K562 (cell line): ENCODE measurements around the gene TRMT2A. TPM values are rescaled to one million over a fixed set of nuclear protein-coding genes. Genes with fewer than 3 reads are reported as not detected.

Source experiments
- BRCA1 ChIP-seq, 2 experiments: fragments of 450-650 bp in 1 of 2; sonication (generic) in 1 of 2; formaldehyde crosslinking in 1 of 2; IDR thresholded peaks; 2 replicates each; pipeline versions ENCODE4 v1.5.0 to v1.6.1; 2017 to 2020; ENCODE audit warnings: mild to moderate bottlenecking in 1 of 2, missing genetic modification reagents in 1 of 2
- CSDE1 ChIP-seq, 2 experiments: fragments of 450-650 bp; IDR thresholded peaks; 2 replicates each; pipeline ENCODE4 v1.6.1; 2016; ENCODE audit warnings: mild to moderate bottlenecking in 1 of 2
- DIDO1 ChIP-seq: fragments of 450-650 bp; IDR thresholded peaks from 2 replicates; pipeline ENCODE4 v1.6.1; 2016; ENCODE audit warnings: low read depth, missing biosample characterization, missing genetic modification characterization
- GTF2E2 ChIP-seq: fragments of 200-800 bp; sonication (Bioruptor generic); IDR thresholded peaks from 2 replicates; pipeline ENCODE4 v1.6.1; 2016; ENCODE audit warnings: missing genetic modification characterization, missing compliant biosample characterization
- HDAC1 ChIP-seq, 2 experiments: fragments of 450-650 bp; IDR thresholded peaks; 2 replicates each; pipeline ENCODE4 v1.6.1; 2016 to 2017; ENCODE audit warnings: inconsistent platforms in 1 of 2, mild to moderate bottlenecking in 1 of 2, moderate library complexity in 1 of 2
- HLTF ChIP-seq: fragments of 450-650 bp; IDR thresholded peaks from 2 replicates; pipeline ENCODE4 v1.6.1; 2016
- MCM3 ChIP-seq: fragments of 450-650 bp; IDR thresholded peaks from 2 replicates; pipeline ENCODE4 v1.6.1; 2016
- NONO ChIP-seq, 2 experiments: fragments of 200-400 bp in 1 of 2; fragments of 450-650 bp in 1 of 2; formaldehyde crosslinking in 1 of 2; IDR thresholded peaks; 2 replicates each; pipeline ENCODE4 v1.6.1; 2017; ENCODE audit warnings: low read depth in 2 of 2, mild to moderate bottlenecking in 2 of 2, moderate library complexity in 2 of 2, low read length in 1 of 2
- POLR2AphosphoS5 ChIP-seq: IDR thresholded peaks from 2 replicates; pipeline ENCODE4 v1.6.1; 2011; ENCODE audit warnings: mild to moderate bottlenecking, low read depth, low read length, moderate library complexity; ENCODE audit not compliant: control insufficient read depth, insufficient read depth
- SIN3B ChIP-seq: fragments of 450-650 bp; IDR thresholded peaks from 2 replicates; pipeline ENCODE4 v1.6.1; 2017; ENCODE audit warnings: low read depth, mild to moderate bottlenecking, moderate library complexity
- SMAD4 ChIP-seq: fragments of 250-450 bp; sonication (Bioruptor Pico); conservative IDR thresholded peaks from 2 replicates; pipeline ENCODE4 v1.8.0; 2021; ENCODE audit warnings: inconsistent platforms, mild to moderate bottlenecking, moderate library complexity
- STAT5B ChIP-seq: fragments of 250-450 bp; sonication (Bioruptor Pico); IDR thresholded peaks from 2 replicates; pipeline ENCODE4 v1.8.0; 2021; ENCODE audit warnings: mild to moderate bottlenecking, inconsistent platforms
- XRCC5 ChIP-seq: fragments of 200-400 bp; formaldehyde crosslinking; IDR thresholded peaks from 2 replicates; pipeline ENCODE4 v1.6.1; 2017; ENCODE audit warnings: low read depth, mild to moderate bottlenecking, low read length
- ZFP1 ChIP-seq: fragments of 450-650 bp; formaldehyde crosslinking; IDR thresholded peaks from 2 replicates; pipeline ENCODE4 v1.4.0; 2020; ENCODE audit warnings: mild to moderate bottlenecking, mixed read lengths
- ZNF143 ChIP-seq: sonication (generic); formaldehyde crosslinking; IDR thresholded peaks from 2 replicates; pipeline ENCODE4 v1.9.0; 2022; ENCODE audit warnings: mild to moderate bottlenecking, missing genetic modification reagents
- ZNF174 ChIP-seq: fragments of 250-450 bp; sonication (Bioruptor Pico); IDR thresholded peaks from 2 replicates; pipeline ENCODE4 v1.4.0; 2020; ENCODE audit warnings: mild to moderate bottlenecking
- ZNF184 ChIP-seq: sonication (generic); formaldehyde crosslinking; IDR thresholded peaks from 2 replicates; pipeline ENCODE4 v1.5.0; 2020; ENCODE audit warnings: missing genetic modification reagents
- polyA plus RNA-seq, 8 experiments: library from polyadenylated mRNA; depleted of rRNA in 4 of 8; stranded (reverse) in 5 of 8; unstranded in 3 of 8; fragments of >200 nt; fragmentation: Nextera tagmentation in 2 of 8; fragmentation: Illumina TruSeq in 1 of 8; extraction: Ambion mirVana in 2 of 8; extraction: Trizol in 1 of 8; gene quantifications; 2 replicates each; pipeline versions ENCODE4 v1.2.1 to v1.2.3, GENCODE V29; 2011 to 2014; ENCODE audit warnings: inconsistent platforms in 1 of 8, missing spikeins in 1 of 8
- total RNA-seq, 7 experiments: library from RNA; depleted of rRNA in 6 of 7; stranded (reverse); fragments of >200 nt in 6 of 7; fragmentation: Illumina TruSeq in 2 of 7; extraction: Trizol in 2 of 7; gene quantifications; 2 replicates each; pipeline versions ENCODE4 v1.2.1 to v1.2.3, GENCODE V29; 2011 to 2021; ENCODE audit warnings: low replicate concordance in 1 of 7
- TF ChIP-seq, protein P1 (sequence below): sonication (generic); formaldehyde crosslinking; IDR thresholded peaks from 2 replicates; pipeline ENCODE4 v1.8.1; 2023; ENCODE audit warnings: mild to moderate bottlenecking, missing genetic modification reagents
- TF ChIP-seq, protein P2 (sequence below): fragments of 450-650 bp; IDR thresholded peaks from 2 replicates; pipeline ENCODE4 v1.6.1; 2016; ENCODE audit warnings: low read depth

TRMT2A gene
- total and polyA plus RNA-seq, 9 of the 15 experiments (the other 6 are each of a cell fraction or from before 2014, with no cell fraction given): 1.6 to 265 (median 140) TPM

DNA sequence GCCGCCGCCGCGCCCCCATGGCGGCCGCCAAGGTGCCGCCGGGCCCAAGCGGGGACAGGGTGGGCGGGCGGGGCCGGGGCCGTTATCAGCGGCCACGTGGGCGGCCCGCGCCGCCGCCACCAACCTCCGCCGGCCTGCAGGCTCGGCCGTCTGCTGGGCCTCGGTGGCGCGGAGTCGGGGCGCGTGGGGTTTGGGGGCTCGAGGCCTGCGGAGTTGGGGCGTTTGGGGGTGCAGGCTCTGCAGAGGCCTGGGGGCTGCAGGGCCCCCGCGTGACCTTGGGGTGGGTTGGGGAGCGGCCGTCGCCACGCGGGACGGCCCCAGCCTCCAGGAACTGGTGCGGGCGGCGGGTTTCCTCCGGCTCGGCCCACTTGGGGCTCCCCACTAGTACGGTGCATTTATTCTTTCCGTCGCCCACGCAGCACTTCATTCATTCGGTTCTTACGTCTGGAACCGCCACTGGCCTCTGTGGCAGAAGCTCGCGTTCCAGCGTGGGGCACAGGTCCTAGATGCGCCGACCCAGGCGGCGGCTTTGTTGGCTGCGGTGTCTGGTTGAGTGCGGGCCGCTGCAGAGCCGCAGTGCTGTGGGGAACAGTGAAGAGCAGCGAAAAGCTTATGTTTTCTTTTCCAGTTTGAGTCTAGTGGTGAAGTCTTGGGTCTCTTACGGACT is 740 bp upstream of the TRMT2A start (continued):
- TF ChIP-seq, protein P1, sequence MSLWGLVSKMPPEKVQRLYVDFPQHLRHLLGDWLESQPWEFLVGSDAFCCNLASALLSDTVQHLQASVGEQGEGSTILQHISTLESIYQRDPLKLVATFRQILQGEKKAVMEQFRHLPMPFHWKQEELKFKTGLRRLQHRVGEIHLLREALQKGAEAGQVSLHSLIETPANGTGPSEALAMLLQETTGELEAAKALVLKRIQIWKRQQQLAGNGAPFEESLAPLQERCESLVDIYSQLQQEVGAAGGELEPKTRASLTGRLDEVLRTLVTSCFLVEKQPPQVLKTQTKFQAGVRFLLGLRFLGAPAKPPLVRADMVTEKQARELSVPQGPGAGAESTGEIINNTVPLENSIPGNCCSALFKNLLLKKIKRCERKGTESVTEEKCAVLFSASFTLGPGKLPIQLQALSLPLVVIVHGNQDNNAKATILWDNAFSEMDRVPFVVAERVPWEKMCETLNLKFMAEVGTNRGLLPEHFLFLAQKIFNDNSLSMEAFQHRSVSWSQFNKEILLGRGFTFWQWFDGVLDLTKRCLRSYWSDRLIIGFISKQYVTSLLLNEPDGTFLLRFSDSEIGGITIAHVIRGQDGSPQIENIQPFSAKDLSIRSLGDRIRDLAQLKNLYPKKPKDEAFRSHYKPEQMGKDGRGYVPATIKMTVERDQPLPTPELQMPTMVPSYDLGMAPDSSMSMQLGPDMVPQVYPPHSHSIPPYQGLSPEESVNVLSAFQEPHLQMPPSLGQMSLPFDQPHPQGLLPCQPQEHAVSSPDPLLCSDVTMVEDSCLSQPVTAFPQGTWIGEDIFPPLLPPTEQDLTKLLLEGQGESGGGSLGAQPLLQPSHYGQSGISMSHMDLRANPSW (CRISPR knock-in tag): peak; percentile 99
- TF ChIP-seq XRCC5 (no peak), ZNF143 (no peak), STAT5B (CRISPR knock-in tag) (no peak), NONO (IDR thresholded peaks at IDR 0.05; ENCODE audit: low read depth in 2 of 2, low read length in 1 of 2) (no peak), GTF2E2 (no peak), ZFP1 (CRISPR knock-in tag) (no peak), SMAD4 (CRISPR knock-in tag) (no peak; the same call in 1 of the 2 replicates), POLR2AphosphoS5 (no peak), BRCA1 (IDR thresholded peaks at IDR 0.05) (no peak), BRCA1 (CRISPR knock-in tag; IDR thresholded peaks at IDR 0.05) (no peak), MCM3 (no peak), ZNF184 (CRISPR knock-in tag) (no peak), CSDE1 (IDR thresholded peaks at IDR 0.05) (no peak), SIN3B (no peak), DIDO1 (peak; percentile 39; the same call in 1 of the 2 replicates), ZNF174 (CRISPR knock-in tag) (no peak), HLTF (no peak; the same call in 1 of the 2 replicates), HDAC1 (IDR thresholded peaks at IDR 0.05) (peak in 1 of 2 experiments; percentile 97; a peak in 2 of 4 replicates)
- TF ChIP-seq, protein P2, sequence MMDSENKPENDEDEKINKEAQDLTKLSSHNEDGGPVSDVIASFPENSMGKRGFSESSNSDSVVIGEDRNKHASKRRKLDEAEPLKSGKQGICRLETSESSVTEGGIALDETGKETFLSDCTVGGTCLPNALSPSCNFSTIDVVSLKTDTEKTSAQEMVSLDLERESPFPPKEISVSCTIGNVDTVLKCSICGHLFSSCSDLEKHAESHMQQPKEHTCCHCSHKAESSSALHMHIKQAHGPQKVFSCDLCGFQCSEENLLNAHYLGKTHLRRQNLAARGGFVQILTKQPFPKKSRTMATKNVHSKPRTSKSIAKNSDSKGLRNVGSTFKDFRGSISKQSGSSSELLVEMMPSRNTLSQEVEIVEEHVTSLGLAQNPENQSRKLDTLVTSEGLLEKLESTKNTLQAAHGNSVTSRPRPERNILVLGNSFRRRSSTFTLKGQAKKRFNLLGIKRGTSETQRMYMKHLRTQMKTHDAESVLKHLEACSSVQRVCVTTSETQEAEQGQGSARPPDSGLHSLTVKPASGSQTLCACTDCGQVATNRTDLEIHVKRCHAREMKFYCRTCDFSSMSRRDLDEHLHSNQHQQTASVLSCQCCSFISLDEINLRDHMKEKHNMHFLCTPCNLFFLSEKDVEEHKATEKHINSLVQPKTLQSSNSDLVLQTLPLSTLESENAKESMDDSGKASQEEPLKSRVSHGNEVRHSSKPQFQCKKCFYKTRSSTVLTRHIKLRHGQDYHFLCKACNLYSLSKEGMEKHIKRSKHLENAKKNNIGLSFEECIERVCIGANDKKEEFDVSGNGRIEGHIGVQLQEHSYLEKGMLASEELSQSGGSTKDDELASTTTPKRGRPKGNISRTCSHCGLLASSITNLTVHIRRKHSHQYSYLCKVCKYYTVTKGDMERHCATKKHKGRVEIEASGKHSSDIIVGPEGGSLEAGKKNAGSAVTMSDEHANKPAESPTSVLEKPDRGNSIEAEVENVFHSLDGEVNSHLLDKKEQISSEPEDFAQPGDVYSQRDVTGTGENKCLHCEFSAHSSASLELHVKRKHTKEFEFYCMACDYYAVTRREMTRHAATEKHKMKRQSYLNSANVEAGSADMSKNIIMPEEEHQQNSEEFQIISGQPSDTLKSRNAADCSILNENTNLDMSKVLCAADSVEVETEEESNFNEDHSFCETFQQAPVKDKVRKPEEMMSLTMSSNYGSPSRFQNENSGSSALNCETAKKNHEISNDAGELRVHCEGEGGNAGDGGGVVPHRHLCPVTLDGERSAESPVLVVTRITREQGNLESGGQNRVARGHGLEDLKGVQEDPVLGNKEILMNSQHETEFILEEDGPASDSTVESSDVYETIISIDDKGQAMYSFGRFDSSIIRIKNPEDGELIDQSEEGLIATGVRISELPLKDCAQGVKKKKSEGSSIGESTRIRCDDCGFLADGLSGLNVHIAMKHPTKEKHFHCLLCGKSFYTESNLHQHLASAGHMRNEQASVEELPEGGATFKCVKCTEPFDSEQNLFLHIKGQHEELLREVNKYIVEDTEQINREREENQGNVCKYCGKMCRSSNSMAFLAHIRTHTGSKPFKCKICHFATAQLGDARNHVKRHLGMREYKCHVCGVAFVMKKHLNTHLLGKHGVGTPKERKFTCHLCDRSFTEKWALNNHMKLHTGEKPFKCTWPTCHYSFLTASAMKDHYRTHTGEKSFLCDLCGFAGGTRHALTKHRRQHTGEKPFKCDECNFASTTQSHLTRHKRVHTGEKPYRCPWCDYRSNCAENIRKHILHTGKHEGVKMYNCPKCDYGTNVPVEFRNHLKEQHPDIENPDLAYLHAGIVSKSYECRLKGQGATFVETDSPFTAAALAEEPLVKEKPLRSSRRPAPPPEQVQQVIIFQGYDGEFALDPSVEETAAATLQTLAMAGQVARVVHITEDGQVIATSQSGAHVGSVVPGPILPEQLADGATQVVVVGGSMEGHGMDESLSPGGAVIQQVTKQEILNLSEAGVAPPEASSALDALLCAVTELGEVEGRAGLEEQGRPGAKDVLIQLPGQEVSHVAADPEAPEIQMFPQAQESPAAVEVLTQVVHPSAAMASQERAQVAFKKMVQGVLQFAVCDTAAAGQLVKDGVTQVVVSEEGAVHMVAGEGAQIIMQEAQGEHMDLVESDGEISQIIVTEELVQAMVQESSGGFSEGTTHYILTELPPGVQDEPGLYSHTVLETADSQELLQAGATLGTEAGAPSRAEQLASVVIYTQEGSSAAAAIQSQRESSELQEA: no peak
